K562 treated with DMSO at 1 percent for 48 hours (cell line): ENCODE measurements around the gene BNC2. TPM values are rescaled to one million over a fixed set of nuclear protein-coding genes. Genes with fewer than 3 reads are reported as not detected.

Experiments
- total RNA-seq: library from RNA; unstranded; fragments of 300-600 nt; gene quantifications from 2 replicates; pipeline ENCODE4 v1.2.3, GENCODE V29; 2022; ENCODE audit warnings: low replicate concordance; ENCODE audit errors: extremely low read depth

BNC2 gene
- not detected in 2 replicates for total RNA-seq

GRCh38 chr9:16870596-16871335 is at the start of gene BNC2:
TSS of gene BNC2 (minus strand) at chr9:16870670. CDS start at chr9:16870648, 22 bp downstream.

